ENCODE measurements around the gene ARHGAP26.

ARHGAP26 gene

GRCh38 chr5:143165049-143165880, 395.1 kb downstream of the ARHGAP26 start:
- in situ Hi-C loops (cut with HindIII; ENCODE audit: low sequenced_read_pairs), result no loop called here

- in situ Hi-C loops (cut with HindIII; ENCODE audit: low sequenced_read_pairs), result no loop called here
Measured at GRCh38 chr5:143166090-143166489, 395.9 kb downstream of the ARHGAP26 start.

DNA sequence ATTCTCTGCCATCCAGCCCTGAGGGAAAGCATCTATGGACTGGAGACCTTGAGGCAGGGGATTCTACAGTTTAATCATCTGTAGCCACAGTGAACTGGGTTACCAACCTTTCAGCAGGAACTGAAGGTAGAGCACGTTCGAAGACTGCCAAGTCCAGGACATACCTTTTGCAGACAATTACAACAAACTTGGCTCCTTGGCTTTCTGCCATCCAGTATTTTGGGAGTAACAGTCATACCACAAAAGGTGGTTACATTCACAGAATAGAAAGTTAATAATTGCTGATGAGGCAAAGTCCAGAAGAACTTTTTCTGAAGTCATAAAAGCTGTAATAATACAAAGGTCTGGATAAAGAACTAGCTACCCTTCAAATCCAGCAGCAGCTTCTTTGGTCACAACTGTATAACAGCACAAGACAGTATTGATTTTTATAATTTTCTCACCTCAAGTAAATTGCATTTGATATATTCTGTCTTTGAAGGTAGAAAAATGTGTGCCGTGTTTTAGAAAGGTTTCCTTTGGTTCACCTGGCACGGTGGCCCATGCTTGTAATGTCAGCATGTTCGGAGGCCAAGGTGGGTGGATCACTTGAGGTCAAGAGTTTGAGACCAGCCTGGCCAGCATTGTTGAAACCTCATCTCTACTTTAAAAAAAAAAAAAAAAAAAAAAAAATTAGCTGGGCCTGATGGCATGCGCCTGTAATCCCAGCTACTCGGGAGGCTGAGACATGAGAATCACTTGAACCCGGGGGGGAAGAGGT, 396.7 kb downstream of the ARHGAP26 start:
- in situ Hi-C loops (cut with HindIII; ENCODE audit: low sequenced_read_pairs), result no loop called here

DNA sequence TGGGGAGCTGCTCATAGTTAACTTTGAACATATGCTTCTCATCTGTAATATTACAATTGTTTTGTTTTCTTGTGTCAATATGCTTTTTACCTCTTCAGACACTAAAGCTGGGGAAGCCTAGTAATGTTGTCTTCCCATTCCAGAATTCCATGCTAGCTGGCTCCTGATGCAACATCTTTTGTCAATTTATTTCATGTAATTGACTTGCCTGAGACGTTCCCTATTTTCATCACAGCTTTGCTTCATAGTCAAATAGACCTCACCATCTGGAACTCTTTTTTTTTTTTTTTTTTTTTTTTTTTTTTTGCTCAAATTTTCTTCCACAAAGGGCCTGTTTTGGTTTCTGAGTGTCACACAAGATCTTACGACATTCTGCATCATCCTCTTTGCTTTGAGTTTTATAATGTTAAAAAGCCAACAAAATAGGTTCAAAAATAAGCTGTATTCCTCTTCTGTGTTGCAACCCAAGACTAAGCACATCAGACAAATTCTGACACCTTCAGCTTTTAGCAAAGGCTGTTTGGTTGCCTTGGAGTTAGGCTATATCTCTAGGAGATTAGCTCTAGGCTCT, 398.1 kb downstream of the ARHGAP26 start:
- in situ Hi-C loops (cut with HindIII; ENCODE audit: low sequenced_read_pairs), result no loop called here

- in situ Hi-C loops (cut with HindIII; ENCODE audit: low sequenced_read_pairs), result no loop called here
Measured at GRCh38 chr5:143168921-143169810, 399.0 kb downstream of the ARHGAP26 start.

- in situ Hi-C loops (cut with HindIII; ENCODE audit: low sequenced_read_pairs), result no loop called here
Measured at GRCh38 chr5:143170104-143170503, 399.9 kb downstream of the ARHGAP26 start.

GRCh38 chr5:143170977-143171376, 400.8 kb downstream of the ARHGAP26 start:
- in situ Hi-C loops (cut with HindIII; ENCODE audit: low sequenced_read_pairs), result no loop called here

DNA sequence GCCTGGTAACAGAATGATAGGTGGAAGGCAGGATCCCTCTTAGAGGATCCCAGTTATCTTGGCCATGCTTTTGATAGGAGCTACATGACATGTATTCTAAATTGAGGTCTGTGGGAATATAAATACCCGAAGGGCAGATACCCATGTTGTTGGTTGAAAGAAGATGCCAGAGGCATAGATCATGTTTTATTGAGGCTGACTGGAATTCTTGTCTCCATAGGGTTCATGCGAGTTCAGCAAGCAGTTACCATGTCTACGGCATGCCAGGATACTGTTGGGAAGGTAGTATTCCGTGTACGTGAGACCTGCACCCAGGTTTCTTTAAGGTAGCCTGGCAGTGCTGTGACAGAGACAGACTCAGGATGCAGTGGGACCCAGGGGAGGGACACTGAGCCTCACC, 402.6 kb downstream of the ARHGAP26 start:
- in situ Hi-C loops (cut with HindIII; ENCODE audit: low sequenced_read_pairs), result no loop called here

- in situ Hi-C loops (cut with HindIII; ENCODE audit: low sequenced_read_pairs), result no loop called here
Measured at GRCh38 chr5:143173139-143173889, 403.1 kb downstream of the ARHGAP26 start.

- in situ Hi-C loops (cut with HindIII; ENCODE audit: low sequenced_read_pairs), result no loop called here
Measured at GRCh38 chr5:143174714-143175398, 404.7 kb downstream of the ARHGAP26 start.

DNA sequence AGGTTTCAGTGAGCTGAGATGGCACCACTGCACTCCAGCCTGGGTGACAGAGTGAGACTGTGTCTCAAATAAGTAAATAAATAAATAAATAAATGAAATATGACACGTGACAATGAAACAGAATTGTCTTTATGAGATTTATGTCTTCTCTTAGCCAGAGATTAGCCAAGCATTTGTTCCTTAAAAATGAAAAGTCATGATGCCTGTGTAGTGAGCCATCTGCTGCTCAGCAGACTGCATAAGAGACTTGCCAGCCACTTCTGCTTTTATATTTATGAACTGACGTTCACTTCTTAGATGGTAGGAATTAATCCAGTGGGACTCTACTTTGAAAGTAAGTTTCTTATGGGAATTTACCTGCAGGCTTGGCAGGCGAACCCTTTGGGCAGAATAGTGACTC, 405.9 kb downstream of the ARHGAP26 start:
- in situ Hi-C loops (cut with HindIII; ENCODE audit: low sequenced_read_pairs), result no loop called here

DNA sequence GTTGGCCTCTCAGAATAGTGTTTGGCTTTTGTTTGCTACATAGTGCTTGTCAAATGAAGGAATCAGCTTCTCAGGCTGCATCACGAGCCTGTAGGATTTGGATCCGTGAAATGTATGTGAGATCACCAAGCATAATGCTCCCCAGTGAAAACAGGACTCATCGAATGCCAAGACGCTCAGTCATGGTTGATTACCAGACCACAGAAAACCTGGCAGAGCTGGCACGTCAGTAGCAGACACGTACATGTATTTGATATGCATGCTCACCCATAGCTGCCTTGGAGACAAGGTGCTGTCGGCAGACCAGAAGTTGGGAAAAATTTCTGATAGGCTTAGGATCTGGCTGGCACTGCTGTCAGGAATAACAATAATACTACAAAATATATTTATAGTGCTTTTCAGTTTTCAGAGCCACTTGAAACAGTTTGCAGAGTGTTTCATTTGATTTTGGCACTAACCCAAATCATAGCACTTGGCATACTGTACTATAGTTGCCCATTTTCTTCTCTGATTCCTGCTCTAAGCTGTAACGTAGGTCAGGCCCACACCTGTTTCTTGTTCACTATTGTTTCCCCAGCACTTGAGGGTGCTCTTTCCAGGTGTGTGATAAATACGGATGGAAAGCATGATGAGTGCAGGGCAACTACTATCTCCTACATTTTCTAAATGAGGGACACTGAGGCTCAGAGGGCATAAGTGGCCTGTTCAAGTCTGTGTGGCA, 407.2 kb downstream of the ARHGAP26 start:
- in situ Hi-C loops (cut with HindIII; ENCODE audit: low sequenced_read_pairs), result no loop called here

GRCh38 chr5:143179126-143179740, 409.1 kb downstream of the ARHGAP26 start:
- in situ Hi-C loops (cut with HindIII; ENCODE audit: low sequenced_read_pairs), result no loop called here

- in situ Hi-C loops (cut with HindIII; ENCODE audit: low sequenced_read_pairs), result no loop called here
Measured at GRCh38 chr5:143180751-143181150, 410.6 kb downstream of the ARHGAP26 start.

DNA sequence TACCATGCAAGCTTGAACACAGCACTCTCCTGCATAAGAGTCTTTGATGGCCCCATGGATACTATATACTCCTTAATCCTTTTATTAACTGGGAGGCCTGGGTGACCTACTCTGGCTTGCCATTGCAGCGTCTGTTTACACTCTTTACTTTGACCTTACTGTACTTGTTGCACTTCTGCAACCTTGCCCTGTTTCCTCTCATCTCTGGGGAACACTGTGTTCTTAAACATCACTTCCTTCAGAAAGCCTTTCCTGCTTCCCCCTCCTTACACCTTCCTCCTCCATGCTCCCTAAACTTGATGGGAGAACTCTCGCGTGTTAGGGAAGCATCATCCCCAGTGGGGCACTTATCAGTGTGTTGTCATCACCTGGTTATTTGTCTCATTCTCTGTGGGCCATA, 411.0 kb downstream of the ARHGAP26 start:
- in situ Hi-C loops (cut with HindIII; ENCODE audit: low sequenced_read_pairs), result no loop called here

- in situ Hi-C loops (cut with HindIII; ENCODE audit: low sequenced_read_pairs), result no loop called here
Measured at GRCh38 chr5:143182106-143182505, 411.9 kb downstream of the ARHGAP26 start.

DNA sequence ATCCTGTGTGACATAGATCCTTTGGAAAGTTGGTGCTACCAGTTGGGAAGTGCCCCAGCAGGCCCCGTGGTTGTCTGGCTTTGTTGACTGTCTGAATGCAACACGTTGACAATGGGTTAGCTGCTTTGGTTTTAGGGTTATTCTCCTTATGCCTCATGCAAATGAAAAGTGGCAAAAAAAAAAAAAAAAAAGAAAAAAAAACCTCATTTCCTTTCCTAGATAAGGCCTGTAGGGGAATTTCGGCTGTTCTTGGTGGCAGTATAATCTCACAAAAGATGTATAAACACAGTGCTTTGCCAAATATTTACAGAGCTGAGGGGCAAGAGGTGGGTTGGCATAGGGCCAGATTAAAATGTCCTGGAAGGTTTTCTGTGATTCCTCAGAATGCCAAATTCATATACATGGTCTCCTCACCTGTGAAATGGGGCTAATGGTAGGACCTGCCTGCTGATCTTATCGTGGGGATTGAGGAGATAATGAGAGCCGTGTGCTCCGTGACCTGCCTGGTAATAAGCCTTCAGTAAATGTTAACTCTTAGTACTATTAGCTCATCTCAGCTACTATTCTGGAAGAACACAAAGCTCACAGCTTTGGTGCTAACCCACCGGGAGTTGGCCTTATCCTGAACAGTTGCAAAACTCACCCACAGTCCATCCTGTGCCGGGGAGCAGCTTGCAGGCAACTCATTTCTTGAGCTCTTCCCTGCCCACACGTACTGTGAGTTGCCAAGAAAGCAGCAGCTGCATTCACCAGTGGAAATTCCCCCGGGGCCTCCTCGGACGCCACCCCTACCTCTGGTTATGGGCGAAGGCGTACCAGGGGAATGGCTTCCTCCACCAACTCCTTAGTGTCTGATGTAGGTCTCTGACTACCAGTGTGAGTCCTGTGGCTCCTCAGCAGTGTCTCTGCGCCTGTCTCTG, 413.0 kb downstream of the ARHGAP26 start:
- in situ Hi-C loops (cut with HindIII; ENCODE audit: low sequenced_read_pairs), result no loop called here

Data from endothelial cell of hepatic sinusoid (primary cell).